IPS-18a (cell line): ENCODE data around the gene ZNF439.
"Not testable (repeated sequence)": the region's sequence is repeated elsewhere in the genome, so short reads cannot be mapped to it uniquely, and the experiment has no call there.

Source experiments
- H3K27ac ChIP-seq: one replicate; pipeline ENCODE4 v1.5.1; 2013; ENCODE audit warnings: low read length
- H3K27me3 ChIP-seq: one replicate; pipeline ENCODE4 v1.6.1; 2013; ENCODE audit warnings: mild to moderate bottlenecking, low read length; ENCODE audit not compliant: control insufficient read depth, insufficient read depth
- H3K36me3 ChIP-seq: one replicate; pipeline ENCODE4 v1.6.1; 2013; ENCODE audit warnings: low read depth, low read length; ENCODE audit not compliant: control insufficient read depth
- H3K4me1 ChIP-seq: one replicate; pipeline ENCODE4 v1.6.1; 2013; ENCODE audit warnings: low read depth, low read length; ENCODE audit not compliant: control insufficient read depth
- H3K4me3 ChIP-seq: one replicate; pipeline ENCODE4 v1.5.1; 2013; ENCODE audit warnings: low read length
- H3K9ac ChIP-seq: one replicate; pipeline ENCODE4 v1.6.1; 2013; ENCODE audit warnings: mild to moderate bottlenecking, low read length, moderate library complexity
- H3K9me3 ChIP-seq: one replicate; pipeline ENCODE4 v1.6.1; 2013; ENCODE audit warnings: low read depth, low read length; ENCODE audit not compliant: control insufficient read depth

Gene ZNF439

DNA sequence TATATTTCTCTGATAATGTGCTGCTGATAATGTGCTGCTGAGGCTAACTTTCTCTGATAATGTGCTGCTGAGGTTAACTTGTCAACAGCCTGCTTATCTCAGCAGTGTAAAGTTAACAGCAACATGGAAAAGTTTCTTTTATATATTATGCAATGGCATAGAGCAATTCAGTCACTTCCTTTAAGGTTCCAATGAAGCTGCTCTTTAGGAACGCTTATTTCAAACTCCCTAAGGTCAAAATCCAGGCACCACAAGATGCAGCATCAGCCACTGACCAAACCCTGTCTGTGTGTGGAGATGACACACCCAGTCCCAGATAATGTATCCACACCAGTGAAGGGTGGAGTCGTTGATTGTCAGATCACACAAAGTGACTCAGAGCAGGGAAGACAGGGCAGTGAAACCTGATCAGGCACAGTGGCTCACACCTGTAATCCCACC, 12.9 kb upstream of the ZNF439 start:
- H3K4me3 ChIP-seq, H3K27ac ChIP-seq, H3K27me3 ChIP-seq, H3K9ac ChIP-seq, H3K4me1 ChIP-seq: not testable (repeated sequence)
- peaks cover 42% of the 10 kb centered on the region for H3K9me3 ChIP-seq
- peaks cover 20% of the 10 kb centered on the region for H3K36me3 ChIP-seq

DNA sequence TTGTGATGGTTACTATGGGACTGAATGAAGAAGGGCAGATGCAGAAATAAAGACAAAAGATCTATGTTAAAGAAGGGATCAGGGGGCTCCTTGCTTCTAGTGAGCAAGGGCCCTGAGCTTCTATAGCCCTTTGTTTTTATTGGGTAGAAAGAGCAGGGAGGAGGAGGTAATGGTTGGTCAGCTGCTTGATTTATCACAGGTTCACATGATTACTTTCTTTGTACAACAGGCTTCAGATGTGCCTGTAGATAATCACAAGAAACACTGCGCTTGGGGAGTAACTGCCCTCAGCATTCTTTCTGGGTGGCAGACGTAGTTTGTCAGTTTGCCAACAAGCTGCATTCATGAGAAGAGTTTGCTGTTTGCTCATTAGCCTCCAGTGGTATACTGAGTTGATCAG, 4.8 kb upstream of the ZNF439 start:
- Histone ChIP-seq H3K9me3 (no peaks in the 10 kb centered on the region), H3K9ac (no peak overlapping the region), H3K36me3 (no peaks in the 10 kb centered on the region), H3K27me3 (no peaks in the 10 kb centered on the region), H3K4me1 (no peaks in the 10 kb centered on the region), H3K27ac (no peak overlapping the region), H3K4me3 (no peak overlapping the region)

DNA sequence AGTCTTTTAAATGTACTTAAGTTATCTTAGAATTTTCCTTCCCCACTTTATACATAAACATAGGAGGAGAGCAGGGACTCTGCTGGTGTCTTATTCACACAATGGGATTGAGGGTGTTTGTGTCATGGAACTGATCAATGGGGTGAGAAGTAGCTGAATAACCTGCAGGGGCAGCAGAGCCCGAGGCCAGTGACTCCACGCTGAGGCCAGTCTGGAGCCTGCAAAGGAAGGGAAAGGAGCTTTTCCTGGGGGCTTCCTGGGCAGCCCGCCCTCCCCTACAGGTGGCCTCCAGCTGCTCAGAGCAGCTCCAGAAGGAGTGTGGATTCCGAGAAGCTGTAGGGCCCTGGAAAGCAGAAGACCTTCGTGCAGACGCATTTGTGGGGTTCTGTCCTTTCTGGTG, 911 bp upstream of the ZNF439 start:
- not testable (repeated sequence) for H3K4me1 ChIP-seq, H3K27me3 ChIP-seq, H3K36me3 ChIP-seq, H3K4me3 ChIP-seq, H3K9me3 ChIP-seq, H3K9ac ChIP-seq, H3K27ac ChIP-seq

DNA sequence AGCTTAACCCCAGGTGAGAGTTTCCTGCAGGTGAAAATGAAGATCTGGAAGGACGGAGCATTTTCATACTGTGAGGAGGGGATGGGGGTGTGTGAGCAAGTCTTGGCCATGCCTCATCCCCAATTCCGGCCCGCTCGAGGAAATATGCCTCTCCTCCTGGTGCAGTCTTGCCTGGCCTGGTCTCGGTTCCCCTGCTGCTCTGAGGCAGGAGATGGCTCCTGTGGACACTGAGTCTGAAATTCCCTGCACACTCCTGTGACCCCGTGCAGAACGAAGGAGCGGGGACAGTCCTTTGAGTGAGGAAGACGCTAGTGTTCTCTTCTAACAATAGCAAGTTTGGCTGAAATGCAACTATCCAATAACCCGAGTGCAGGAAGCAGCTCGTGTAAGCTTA, 329 bp upstream of the ZNF439 start:
- H3K27me3 ChIP-seq: no peaks in the 10 kb centered on the region
- H3K9ac ChIP-seq: no peak overlapping the region
- H3K27ac ChIP-seq: no peak overlapping the region
- no peaks in the 10 kb centered on the region for H3K9me3 ChIP-seq
- H3K4me3 ChIP-seq: peak overlapping the region; percentile 51
- no peaks in the 10 kb centered on the region for H3K36me3 ChIP-seq
- H3K4me1 ChIP-seq: no peaks in the 10 kb centered on the region

DNA sequence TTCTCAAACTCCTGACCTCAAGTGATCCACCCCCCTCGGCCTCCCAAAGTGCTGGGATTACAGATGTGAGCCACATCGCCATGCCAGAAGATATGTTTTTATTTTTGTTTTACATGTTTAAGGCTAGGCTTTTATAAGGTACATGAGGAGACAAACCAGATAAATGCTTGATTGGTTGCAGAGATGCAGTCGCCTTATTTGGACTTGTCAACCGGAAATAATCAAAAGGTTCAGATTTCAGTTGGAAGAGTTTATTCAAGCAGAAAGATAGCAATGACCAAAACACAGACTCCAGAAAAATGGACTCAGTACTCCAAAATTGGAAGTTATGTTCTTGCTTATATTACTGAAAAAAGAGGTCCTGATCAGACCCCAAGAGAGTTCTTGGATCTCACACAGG, 1.8 kb downstream of the ZNF439 start:
- H3K36me3 ChIP-seq, H3K4me3 ChIP-seq, H3K9me3 ChIP-seq, H3K27ac ChIP-seq, H3K9ac ChIP-seq, H3K27me3 ChIP-seq, H3K4me1 ChIP-seq: not testable (repeated sequence)

DNA sequence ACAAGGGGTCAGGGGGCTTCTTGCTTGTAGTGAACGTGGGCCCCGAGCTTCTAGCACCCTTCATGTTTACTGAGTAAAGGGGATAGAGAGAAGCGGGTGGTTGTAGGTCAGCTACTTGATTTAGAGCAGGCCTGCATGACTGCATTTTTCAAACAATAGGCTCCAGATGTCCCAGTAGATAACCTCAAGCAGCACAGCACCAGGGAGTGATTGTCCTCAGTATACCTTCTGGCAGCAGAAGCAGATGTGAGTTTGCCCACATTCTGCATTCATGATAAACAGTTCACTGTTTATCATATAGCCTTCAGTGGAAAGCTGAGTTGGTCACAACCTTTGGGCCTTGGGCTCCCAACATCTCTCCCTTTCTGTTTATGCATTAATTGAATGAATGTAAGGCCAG, 4.8 kb downstream of the ZNF439 start:
- Histone ChIP-seq H3K4me3 (no peak overlapping the region), H3K4me1 (no peaks in the 10 kb centered on the region), H3K27me3 (no peaks in the 10 kb centered on the region), H3K36me3 (no peaks in the 10 kb centered on the region), H3K9me3 (no peaks in the 10 kb centered on the region), H3K9ac (no peak overlapping the region), H3K27ac (no peak overlapping the region)

DNA sequence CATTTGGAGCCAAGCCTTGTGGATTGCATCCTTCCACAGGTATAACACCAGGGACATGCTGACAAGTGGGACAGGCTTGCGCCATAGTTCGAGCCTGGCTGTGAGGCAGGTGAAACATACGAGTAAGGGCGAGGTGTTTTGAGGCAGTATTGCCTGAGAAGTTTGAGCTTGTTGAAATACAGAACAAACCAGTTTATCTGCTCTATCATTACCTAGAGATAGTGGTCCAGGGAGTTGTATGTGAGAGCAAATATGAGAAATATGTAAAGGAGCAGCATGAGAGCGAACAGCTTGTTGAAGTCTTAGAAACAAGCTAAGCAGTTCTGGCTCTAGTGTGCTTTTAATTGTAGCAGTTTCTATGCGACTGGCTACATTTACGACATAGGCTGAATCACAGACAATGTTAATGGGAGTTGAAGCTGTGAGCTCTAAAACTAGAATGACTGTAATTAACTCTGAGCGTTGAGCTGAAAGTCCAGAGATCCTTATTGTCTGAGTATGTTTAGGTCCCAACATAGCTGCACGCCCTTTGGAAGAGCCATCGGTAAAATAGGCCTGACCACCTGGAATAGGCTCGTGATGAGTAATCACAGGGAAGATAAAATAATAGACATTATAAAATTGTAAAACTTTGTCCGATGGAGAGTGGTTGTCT, 8.2 kb downstream of the ZNF439 start:
- no peaks in the 10 kb centered on the region for H3K4me1 ChIP-seq
- H3K27ac ChIP-seq: no peak overlapping the region
- no peaks in the 10 kb centered on the region for H3K36me3 ChIP-seq
- H3K4me3 ChIP-seq: no peak overlapping the region
- H3K9ac ChIP-seq: no peak overlapping the region
- H3K27me3 ChIP-seq: no peaks in the 10 kb centered on the region
- H3K9me3 ChIP-seq: peaks cover 5% of the 10 kb centered on the region

DNA sequence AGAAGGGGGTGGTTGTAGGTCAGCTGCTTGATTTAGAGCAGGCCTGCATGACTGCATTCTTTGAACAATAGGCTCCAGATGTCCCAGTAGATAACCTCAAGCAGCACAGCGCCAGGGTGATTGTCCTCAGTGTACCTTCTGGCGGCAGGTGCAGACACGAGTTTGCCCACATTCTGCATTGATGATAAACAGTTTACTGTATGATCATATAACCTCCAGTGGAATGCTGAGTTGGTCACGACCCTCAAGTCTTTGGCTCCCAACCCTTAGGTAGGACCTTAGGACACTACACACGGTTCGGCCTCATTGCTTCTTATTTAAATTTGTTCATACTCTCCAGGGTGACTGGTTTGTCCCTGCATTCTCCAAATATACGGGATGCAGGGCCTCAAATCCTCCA, 12.2 kb downstream of the ZNF439 start:
- Histone ChIP-seq H3K9me3 (peaks cover 5% of the 10 kb centered on the region), H3K9ac (no peak overlapping the region), H3K4me3 (no peak overlapping the region), H3K4me1 (no peaks in the 10 kb centered on the region), H3K36me3 (no peaks in the 10 kb centered on the region), H3K27me3 (no peaks in the 10 kb centered on the region), H3K27ac (no peak overlapping the region)

DNA sequence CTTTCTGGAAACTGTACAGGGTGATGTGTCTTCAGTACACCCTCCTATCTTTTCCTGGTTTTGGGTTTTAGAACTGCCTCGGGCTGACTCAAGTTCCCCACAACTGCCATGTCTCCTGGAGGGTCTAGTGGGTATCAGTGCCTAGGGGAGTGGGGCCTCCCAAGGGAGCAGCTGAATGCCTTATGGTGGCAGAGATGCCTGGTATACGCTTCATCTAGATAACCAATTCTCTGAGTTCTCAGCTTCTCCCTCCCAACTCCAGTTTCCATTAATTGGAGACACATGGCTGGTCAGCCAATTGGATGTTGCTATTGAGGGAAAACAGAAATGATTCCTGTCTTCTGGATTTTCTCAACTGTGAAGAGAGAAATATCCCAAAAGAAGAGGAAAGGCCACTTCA, 12.8 kb downstream of the ZNF439 start:
- Histone ChIP-seq H3K27me3 (no peaks in the 10 kb centered on the region), H3K27ac (no peak overlapping the region), H3K36me3 (no peaks in the 10 kb centered on the region), H3K4me1 (no peaks in the 10 kb centered on the region), H3K9ac (no peak overlapping the region), H3K4me3 (no peak overlapping the region), H3K9me3 (peaks cover 9% of the 10 kb centered on the region)

DNA sequence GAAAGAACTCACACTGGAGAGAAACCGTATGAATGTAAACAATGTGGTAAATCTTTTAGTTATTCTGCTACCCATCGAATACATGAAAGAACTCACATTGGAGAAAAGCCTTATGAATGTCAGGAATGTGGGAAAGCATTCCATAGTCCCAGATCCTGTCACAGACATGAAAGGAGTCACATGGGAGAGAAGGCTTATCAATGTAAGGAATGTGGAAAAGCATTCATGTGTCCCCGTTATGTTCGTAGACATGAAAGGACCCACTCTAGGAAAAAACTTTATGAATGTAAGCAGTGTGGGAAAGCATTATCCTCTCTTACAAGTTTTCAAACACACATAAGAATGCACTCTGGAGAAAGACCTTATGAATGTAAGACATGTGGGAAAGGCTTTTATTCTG, 19.2 kb downstream of the ZNF439 start:
- H3K27ac ChIP-seq, H3K4me1 ChIP-seq, H3K36me3 ChIP-seq, H3K27me3 ChIP-seq, H3K9ac ChIP-seq: not testable (repeated sequence)
- peaks cover 37% of the 10 kb centered on the region for H3K9me3 ChIP-seq
- H3K4me3 ChIP-seq: peak overlapping the region; percentile 1

DNA sequence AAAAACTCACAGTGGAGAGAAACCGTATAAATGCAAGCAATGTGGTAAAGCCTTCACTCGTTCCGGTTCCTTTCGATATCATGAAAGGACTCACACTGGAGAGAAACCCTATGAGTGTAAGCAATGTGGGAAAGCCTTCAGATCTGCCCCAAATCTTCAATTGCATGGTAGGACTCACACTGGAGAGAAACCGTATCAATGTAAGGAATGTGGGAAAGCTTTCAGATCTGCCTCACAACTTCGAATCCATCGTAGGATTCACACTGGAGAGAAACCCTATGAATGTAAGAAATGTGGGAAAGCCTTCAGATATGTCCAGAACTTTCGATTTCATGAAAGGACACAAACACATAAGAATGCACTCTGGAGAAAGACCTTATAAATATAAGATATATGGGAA, 19.7 kb downstream of the ZNF439 start:
- Histone ChIP-seq H3K9ac (no peak overlapping the region), H3K36me3 (peaks cover 9% of the 10 kb centered on the region), H3K4me3 (no peak overlapping the region), H3K27ac (no peak overlapping the region), H3K9me3 (peaks cover 37% of the 10 kb centered on the region), H3K27me3 (no peaks in the 10 kb centered on the region), H3K4me1 (no peaks in the 10 kb centered on the region)

DNA sequence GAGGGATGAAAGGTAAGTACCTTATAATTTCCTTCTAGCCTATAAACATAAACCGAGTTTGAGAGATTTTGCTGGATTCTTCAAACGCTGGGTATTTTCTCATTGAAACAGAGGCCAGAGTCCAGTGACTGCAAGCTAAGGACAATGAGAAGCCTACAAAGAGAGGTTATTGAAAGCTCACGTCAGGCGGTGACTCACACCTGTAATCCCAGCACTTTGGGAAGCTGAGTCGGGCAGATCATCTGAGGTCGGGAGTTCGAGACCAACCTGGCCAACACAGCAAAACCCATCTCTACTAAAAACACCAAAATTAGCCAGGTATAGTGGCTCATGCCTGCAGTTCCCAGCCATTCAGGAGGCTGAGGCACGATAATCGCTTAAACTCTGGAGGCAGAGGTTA, 24.1 kb downstream of the ZNF439 start:
- H3K27me3 ChIP-seq: no peaks in the 10 kb centered on the region
- no peak overlapping the region for H3K4me3 ChIP-seq
- H3K9ac ChIP-seq: no peak overlapping the region
- H3K9me3 ChIP-seq: peaks cover 27% of the 10 kb centered on the region
- H3K36me3 ChIP-seq: peaks cover 5% of the 10 kb centered on the region
- no peak overlapping the region for H3K27ac ChIP-seq
- no peaks in the 10 kb centered on the region for H3K4me1 ChIP-seq
